Epithelial cell of esophagus (primary cell): ENCODE data around the gene NFIB.

ENCODE experiments used
- DNase-seq: peaks from one replicate; pipeline ENCODE4 v3.0.0; 2010; ENCODE audit warnings: low read depth
- H3K4me3 ChIP-seq: 2 replicates; pipeline ENCODE4 v1.5.1; 2011; ENCODE audit warnings: mild to moderate bottlenecking, low read length, control low read depth
- TF ChIP-seq, protein P1 (sequence below): IDR thresholded peaks from 2 replicates; pipeline ENCODE4 v1.5.1; 2011; ENCODE audit warnings: low read depth, mild to moderate bottlenecking, low read length, control low read depth, inconsistent platforms; ENCODE audit not compliant: insufficient read depth; ENCODE audit errors: missing control alignments

The NFIB gene

DNA sequence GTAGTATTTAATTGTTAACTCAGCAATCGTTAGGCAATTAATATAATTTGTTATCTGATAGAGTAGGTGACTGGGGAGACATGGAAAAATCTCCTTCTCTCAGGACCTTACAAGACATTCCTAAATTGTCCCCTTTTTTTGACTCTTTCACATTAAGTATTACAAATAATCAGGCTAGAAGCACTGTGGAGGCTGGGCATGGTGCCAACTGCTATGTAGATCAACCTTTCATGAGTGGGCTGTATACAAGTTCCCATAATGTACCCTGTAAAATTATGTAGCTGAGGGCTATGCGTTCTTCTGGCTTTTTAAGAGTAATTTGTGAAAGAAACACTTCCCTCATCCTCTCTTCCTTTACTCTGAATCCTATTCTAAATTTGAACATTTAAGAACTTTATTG lies 140.2 kb downstream of the NFIB start:
- H3K4me3 ChIP-seq = no peak overlapping the region
- TF ChIP-seq, protein P1, sequence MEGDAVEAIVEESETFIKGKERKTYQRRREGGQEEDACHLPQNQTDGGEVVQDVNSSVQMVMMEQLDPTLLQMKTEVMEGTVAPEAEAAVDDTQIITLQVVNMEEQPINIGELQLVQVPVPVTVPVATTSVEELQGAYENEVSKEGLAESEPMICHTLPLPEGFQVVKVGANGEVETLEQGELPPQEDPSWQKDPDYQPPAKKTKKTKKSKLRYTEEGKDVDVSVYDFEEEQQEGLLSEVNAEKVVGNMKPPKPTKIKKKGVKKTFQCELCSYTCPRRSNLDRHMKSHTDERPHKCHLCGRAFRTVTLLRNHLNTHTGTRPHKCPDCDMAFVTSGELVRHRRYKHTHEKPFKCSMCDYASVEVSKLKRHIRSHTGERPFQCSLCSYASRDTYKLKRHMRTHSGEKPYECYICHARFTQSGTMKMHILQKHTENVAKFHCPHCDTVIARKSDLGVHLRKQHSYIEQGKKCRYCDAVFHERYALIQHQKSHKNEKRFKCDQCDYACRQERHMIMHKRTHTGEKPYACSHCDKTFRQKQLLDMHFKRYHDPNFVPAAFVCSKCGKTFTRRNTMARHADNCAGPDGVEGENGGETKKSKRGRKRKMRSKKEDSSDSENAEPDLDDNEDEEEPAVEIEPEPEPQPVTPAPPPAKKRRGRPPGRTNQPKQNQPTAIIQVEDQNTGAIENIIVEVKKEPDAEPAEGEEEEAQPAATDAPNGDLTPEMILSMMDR = no peak
- DNase-seq = no peak

DNA sequence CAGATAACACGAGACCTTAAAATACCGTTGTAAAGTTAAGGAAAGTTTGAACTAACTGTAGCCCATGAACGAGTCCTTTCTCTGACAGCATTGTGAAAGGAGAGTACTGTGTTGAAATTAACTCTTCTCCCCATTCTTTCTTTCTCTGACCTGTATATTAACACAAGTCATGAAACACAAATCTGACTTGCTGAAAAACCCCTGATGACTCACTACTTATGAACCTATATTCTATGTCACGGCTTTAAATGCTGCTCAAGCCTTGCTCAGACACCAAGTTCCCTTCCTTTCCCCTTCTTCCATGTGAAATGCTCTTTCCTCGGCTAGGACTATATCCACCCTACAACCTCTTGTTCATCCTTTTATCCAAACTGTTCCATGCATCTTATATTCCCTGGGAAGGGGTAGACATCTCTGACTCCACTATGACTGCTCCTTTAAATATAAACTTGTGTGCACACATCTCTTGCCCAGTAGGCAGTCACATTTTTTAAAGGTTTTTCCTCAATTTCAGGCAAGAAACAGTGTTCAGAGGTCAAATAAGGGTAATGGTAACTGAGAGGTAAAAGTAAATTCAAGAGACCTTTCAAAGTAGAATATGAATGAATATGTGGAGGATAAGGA lies 142.9 kb downstream of the NFIB start:
- no peak overlapping the region for H3K4me3 ChIP-seq
- TF ChIP-seq, protein P1 = no peak
- DNase-seq = peak; percentile 89

DNA sequence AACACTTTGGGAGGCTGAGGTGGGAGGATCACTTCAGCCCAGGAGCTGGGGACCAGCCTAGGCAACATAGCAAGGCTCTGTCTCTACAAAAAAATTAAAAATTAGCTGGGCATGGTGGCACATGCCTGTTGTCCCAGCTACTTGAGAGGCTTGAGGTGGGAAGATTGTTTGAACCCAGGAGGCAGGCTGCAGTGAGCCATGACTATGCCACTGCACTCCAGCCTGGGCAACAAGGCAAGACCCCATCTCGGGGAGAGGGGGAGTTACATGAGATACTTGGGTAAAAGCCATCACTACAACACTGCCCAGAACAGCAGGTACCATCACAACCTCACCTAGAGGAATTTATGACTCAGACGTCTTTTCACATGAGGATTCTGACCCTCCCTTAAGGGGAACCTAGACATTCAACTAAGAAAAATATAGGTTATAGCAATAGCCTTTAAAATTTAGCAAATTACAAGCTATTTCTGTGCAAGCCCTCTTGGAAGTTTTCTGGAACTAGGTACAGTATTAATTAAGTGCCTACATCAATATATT lies 143.5 kb downstream of the NFIB start:
- H3K4me3 ChIP-seq = no peak overlapping the region
- peak; percentile 65 for DNase-seq
- TF ChIP-seq, protein P1 = no peak

DNA sequence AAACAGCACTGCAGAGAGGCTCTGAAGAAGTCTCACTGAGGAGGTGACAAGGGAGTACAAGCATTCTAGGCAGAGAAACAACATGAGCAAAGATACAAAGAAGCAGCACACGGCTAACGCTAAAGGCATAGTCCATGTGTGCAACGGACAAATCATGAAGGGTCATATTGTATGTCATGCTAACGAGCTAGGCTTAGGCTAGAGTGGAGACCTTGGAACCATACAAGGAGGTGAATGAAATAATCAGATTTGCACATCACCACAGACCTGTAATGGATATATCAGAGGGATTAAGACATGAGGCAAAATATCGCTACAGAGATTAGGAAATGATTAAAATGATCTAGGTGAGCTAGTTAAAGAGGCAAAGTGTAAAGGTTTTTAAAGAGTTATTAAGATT lies 145.6 kb downstream of the NFIB start:
- no peak overlapping the region for H3K4me3 ChIP-seq
- no peak for DNase-seq
- TF ChIP-seq, protein P1 = no peak

DNA sequence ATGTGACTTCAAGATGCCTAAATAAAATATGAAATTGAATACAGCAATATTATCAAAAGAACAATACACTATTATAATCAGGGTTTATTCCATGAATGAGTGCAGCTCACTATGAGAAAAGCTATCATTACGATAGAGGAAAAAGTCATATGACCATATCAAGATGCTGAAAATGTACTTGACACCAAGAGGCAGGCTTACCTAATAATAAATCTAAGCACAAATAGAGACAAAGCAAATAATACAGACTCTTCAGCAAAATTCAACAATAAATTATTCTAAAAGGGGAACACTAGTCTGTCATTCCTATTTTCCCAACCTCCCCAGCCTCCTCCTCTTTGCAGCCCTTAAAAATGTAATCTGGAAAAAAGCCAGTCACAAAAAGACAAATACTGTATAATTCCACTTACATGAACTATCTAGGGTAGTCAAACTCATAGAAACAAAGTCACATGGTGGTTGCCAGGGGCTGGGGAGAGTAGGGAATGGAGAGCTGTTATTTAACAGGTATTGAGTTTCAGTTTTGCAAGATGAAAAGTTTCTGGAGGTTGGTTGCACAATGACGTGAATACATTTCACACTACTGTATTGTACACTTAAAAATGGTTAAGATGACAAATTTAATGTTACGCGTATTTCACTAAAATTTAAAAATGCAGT lies 148.4 kb downstream of the NFIB start:
- peak; percentile 46 for DNase-seq
- TF ChIP-seq, protein P1 = no peak
- H3K4me3 ChIP-seq = no peak overlapping the region

DNA sequence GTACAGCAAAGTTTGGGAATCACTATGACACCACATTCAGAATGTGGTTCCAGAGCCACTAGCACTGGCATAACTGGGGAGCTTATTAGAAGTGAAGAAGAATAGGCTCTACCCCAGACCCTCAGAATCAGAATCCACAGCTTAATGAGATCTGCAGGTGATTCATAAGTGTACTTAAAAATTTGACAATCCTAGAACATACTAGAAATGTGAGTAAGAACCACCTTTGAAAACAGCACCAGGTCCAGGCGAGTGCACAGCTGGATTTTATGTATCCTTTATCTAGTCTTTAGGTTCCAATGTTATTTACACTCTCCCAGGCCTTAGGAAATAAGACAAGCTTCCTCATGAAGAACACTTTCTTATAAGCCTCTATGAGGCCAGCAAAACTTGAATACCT lies 149.0 kb downstream of the NFIB start:
- no peak overlapping the region for H3K4me3 ChIP-seq
- TF ChIP-seq, protein P1 = no peak
- no peak for DNase-seq
